H7 (cell line): ENCODE measurements around the gene ANKRD10. TPM values are rescaled to one million over a fixed set of nuclear protein-coding genes. Genes with fewer than 3 reads are reported as not detected.

Experiments
- DNase-seq: peaks from one replicate; pipeline ENCODE4 v3.0.0; 2012
- H3K27me3 ChIP-seq: 2 replicates; pipeline ENCODE4 v1.6.0; 2011; ENCODE audit warnings: mild to moderate bottlenecking, low read length; ENCODE audit not compliant: control insufficient read depth, insufficient read depth
- H3K36me3 ChIP-seq: replicated peaks from 2 replicates; pipeline ENCODE4 v1.5.1; 2011; ENCODE audit warnings: low read length; ENCODE audit not compliant: control insufficient read depth, insufficient read depth
- H3K4me3 ChIP-seq: 2 replicates; pipeline ENCODE4 v1.5.1; 2011; ENCODE audit warnings: low read depth, mild to moderate bottlenecking, control low read depth, low read length, moderate library complexity; ENCODE audit not compliant: insufficient read depth
- total RNA-seq: library from RNA; depleted of rRNA; stranded (reverse); fragments of >200 nt; shearing (Covaris generic); gene quantifications from 2 replicates; pipeline ENCODE4 v1.2.3, GENCODE V29; 2014

ANKRD10 gene
- total RNA-seq, 1 experiment from 2014 or later: 108 TPM

DNA sequence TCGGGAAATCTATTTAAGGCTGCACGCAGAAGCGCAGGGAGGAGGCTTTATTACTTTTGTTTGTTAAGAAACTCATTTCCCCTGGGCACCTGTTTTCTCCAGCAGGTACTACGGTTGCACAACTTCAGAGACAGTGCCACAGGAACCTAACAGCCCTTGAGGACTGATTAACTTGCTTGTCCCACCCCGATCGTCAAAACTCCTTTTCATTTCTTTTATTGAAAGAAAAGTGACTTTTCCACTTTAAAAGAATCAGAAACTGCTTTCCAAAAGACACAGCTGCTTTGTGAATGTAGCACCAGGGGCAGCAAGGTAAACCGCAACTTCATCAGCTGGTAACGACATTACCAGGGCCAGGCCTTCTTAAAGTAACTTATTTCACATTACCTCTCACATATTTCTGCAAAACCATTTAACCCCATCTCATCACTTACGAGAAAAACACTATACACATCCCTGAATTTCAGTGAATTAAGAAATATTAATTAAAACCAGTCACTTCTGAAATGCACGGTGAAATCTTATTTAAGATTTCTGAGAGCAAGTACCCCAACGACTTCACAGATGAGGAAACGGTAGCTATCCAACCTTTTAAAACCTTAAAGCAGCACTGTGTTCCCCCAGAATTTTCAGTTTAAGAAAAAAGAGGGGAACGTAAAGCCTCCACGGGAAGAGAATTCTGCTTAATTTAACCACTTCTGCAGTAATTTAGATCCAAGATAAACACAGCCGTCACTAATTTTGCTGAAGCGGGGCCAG is 1.4 kb downstream of the ANKRD10 start:
- Histone ChIP-seq H3K4me3 (peak overlapping the region; percentile 100), H3K27me3 (no peaks in the 10 kb centered on the region), H3K36me3 (peaks cover 1% of the 10 kb centered on the region)
- DNase-seq: peak; percentile 16

DNA sequence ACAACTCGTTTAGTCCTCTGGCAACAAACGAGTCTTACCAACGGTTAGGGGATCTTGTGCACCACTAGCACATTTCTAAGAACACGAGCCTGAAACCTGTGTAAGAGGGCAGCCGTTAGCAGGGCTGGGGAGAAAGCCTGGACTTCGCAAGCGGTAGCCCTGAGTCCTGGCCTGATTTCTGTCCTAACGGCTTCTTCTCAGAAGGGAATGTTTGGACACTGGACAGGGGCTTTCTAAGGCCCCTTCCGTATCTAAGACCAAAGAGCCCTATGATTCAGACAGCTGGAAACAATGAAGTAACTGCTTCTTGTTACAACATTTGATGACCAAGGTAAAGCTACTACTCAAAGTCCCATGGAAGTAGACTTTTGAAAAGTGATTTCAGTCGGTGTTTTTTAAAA is 2.2 kb downstream of the ANKRD10 start:
- peaks cover 1% of the 10 kb centered on the region for H3K36me3 ChIP-seq
- no peaks in the 10 kb centered on the region for H3K27me3 ChIP-seq
- peak overlapping the region; percentile 100 for H3K4me3 ChIP-seq
- no peak for DNase-seq

DNA sequence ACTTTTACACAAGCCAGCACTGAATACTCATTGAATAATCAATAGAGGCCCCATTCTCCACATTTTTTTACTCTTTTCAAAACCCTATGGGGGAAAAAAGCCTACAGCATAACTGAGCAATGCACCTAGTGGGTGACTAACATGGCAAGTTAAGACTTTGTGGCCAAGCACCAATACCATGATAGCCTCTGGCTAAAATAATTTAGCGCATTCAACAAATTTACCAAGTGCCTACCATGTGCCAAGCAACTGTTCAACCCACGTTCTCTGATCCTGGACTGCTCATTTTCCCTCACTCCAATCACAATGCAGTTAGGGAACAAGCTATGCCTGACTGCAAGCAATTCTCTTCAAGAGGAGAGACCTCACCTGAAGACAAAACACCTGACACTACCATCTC is 3.0 kb downstream of the ANKRD10 start:
- Histone ChIP-seq H3K36me3 (peaks cover 1% of the 10 kb centered on the region), H3K4me3 (no peak overlapping the region), H3K27me3 (no peaks in the 10 kb centered on the region)
- no peak for DNase-seq

DNA sequence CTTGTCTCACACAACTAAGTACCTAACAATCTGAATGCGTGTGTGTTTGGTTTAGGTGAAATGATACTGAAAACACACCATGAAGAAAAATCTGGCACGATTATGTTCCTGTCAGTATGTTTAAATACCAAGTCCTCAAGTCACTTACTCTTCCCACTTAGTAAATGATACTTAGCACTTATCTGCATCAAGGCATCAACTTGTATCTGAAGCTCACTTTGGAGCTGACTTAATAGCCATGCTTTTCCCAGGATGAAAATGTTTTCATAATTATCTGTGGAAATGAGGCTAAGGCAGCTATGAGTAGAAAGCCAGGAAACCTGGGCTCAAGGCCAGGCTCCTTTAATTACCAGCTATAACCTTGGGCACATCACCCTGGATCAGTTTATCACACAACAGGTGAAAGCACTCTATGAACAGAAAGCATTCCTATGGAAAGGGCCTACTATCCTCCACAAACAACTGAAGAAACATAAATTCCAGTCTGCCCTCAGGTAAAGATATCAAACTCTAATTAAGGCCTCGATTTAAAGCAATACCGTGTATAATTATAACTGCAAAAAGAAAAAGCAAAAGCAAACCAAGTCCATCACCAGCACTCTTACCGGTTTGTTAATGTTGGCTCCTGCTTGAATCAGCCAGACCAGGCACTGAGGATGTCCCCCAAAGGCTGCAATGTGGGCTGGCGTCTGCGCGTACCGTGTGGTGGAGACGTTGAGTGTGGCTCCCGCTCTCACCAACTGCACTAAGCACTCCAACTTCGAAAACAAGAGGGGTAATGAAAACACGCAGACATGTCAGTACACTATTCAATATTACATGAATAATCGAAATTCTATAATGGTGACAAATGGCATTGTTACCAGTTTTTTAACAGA is 4.6 kb downstream of the ANKRD10 start:
- no peaks in the 10 kb centered on the region for H3K27me3 ChIP-seq
- H3K4me3 ChIP-seq: no peak overlapping the region
- DNase-seq: no peak
- peaks cover 9% of the 10 kb centered on the region for H3K36me3 ChIP-seq

DNA sequence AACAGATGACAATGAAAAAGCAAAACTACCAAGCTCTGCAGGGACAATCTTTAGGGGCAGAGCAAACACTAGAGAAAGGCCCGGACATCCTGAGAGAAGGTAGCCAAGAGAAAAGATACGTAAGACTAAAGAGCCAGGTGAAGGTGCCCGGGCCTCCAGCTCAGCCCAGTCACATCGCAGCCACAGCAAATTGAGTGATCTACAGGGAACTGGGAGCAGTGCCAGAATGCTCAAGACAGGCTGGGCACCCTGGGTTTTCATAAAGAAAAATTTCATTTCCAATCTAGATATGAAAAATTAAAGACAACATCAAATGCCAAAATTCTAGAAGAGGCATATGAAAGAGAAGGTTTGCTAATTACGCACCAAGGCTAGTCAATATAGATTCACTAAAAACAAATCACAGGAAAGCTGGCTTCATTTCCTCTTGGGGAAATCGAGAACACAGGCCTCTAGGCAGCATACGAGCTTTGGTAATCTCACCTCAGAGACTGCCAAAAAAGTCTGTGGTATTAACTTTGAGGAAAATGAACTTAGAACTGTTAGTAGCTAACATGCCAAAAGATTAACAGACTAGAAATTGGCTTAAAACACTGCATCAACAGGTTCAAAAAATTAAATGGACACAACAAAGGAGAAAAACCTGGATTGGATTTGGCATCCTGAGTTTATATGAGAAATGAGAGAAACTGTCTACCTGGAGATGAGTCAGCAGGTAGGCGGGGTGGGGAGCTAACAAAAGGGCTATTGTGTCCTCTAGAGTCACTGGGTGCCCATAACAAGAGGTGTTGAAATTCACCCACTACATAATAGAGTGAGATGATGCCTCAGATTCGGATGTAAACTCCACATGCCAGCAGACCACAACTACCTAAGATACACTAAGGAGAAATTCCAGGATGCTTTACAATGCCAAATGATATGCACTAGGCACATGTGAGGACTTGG is 6.6 kb downstream of the ANKRD10 start:
- peaks cover 13% of the 10 kb centered on the region for H3K36me3 ChIP-seq
- DNase-seq: peak; percentile 61
- H3K4me3 ChIP-seq: no peak overlapping the region
- no peaks in the 10 kb centered on the region for H3K27me3 ChIP-seq

DNA sequence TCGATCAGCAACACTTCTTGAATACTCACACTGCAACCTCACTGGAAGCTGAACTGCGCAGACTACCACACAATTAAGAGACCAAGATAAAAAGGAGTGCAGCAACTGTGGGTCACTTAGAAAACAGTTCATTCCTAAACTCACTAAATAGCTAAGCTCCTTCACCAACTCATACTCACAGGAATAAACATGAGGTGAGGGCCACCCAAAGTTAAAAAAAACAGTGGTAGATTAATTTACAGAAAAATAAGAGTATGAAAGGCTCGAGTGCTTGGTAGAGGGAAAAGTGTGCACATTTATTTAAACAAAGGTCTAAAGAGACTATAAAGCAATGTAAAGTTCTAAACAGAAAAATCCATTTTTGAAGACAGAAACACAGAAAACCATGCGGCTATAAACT is 7.6 kb downstream of the ANKRD10 start:
- no peak overlapping the region for H3K4me3 ChIP-seq
- peaks cover 14% of the 10 kb centered on the region for H3K36me3 ChIP-seq
- DNase-seq: no peak
- no peaks in the 10 kb centered on the region for H3K27me3 ChIP-seq

DNA sequence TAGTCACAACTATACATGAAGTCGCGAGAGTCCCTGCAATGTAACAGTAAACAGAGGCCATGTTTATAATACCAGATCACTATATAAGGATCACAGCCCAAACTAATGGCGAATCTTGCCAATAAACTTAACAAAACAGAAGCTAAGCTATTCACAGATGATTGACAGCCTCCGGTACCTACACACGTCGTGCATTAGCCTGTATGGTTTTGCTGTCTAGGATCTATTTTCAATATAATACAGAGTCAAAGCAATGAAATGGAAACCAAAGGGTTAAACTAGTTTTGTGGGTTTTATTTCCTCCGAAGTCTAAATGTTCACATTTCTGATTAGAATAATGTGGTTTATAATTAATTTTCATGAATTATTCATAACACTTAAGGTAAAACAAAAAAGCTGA is 10.1 kb downstream of the ANKRD10 start:
- no peak for DNase-seq
- no peak overlapping the region for H3K4me3 ChIP-seq
- no peaks in the 10 kb centered on the region for H3K27me3 ChIP-seq
- H3K36me3 ChIP-seq: peaks cover 13% of the 10 kb centered on the region

DNA sequence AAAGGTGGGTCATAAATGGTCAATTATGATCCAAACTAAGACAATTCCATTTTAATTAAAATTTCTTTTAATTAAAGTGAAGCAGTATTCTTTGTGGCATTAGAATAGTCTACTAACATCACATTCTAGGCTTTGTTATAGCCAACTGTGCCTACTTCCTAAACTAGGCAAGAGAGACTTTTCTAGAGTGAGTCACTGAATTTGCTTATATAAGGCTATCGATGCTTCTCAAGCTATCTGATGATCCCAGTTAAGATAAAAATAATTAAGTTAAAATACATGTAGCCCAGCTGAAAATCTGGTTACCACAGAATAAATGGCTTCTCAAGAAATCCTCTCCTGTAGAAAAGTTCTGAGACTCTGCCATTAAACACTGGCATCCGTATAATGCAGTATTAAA is 12.5 kb downstream of the ANKRD10 start:
- Histone ChIP-seq H3K4me3 (no peak overlapping the region), H3K27me3 (no peaks in the 10 kb centered on the region), H3K36me3 (peaks cover 13% of the 10 kb centered on the region)
- DNase-seq: no peak

DNA sequence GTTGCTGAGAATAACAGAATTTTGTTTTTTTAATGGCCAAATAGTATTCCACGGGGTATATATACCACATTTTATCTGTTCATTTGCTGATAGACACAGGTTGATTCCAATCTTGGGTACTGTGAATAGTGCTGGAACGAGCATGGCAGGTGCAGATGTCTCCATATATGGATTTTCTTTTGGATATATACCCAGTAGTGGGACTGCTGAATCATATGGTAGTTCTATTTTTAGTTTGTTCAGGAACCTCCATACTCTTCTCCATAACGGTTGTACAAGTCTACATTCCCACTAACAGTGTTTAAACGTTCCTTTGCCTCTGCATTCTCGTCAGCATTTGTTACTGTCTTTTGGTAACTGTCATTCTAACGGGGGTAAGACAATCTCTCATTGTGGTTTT is 17.3 kb downstream of the ANKRD10 start:
- H3K36me3 ChIP-seq: peaks cover 7% of the 10 kb centered on the region
- no peak for DNase-seq
- no peak overlapping the region for H3K4me3 ChIP-seq
- H3K27me3 ChIP-seq: no peaks in the 10 kb centered on the region

DNA sequence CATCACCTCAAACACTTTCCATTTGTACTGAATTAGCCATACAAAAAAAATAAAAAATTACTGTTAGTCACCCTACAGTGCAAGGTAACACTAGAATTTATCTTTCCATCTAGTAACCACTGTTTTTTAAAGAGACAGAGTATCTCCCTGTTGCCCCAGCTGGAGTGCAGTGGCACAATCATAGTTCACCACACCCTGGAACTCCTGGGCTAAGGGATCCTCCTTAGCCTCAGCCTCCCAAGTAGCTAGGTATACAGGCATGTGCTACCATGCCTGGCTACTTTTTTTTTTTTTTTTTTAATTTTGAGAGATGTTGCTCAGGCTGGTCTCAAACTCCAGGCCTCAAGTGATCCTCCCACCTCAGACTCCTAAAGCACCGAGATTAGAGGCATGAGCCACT is 17.9 kb downstream of the ANKRD10 start:
- Histone ChIP-seq H3K27me3 (no peaks in the 10 kb centered on the region), H3K36me3 (peaks cover 5% of the 10 kb centered on the region), H3K4me3 (no peak overlapping the region)
- no peak for DNase-seq

DNA sequence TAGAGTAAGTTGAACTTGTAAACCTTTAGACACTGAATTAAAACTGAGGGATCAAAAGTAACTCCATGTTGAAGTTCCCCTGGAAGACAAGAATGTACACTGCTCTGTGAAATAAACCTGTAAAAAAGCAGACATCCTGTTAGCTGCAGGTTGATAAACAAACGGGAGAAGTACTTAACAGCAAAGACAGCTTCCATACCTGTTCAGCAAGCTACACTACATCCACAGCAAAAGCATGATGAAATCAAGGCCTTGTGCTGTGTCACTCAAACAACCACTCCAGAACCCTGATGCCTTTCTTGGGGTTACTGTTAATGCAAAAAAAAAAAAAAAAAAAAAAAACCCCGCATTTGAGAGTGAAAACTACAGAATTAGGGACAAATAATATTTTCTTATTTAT is 20.8 kb downstream of the ANKRD10 start:
- peaks cover 5% of the 10 kb centered on the region for H3K36me3 ChIP-seq
- no peaks in the 10 kb centered on the region for H3K27me3 ChIP-seq
- no peak overlapping the region for H3K4me3 ChIP-seq
- DNase-seq: no peak

DNA sequence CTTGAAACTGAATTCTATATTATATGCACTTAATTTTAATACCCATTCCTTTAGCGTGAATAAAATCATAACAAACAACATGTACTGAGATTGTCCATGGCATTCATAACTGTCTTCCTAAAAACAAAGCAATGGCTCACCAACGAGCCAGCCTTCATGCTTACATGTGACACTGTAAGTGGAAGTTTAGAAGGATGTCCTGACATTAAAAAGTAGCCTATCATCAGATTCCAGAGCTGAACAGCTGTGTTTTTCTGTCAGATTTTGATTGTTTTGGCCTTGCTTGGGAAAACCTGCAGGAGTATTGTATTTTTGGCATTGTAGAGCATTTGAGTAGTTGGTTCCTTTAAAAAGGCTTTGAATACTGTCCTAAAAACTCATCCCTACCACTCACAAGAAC is 21.3 kb downstream of the ANKRD10 start:
- Histone ChIP-seq H3K27me3 (no peaks in the 10 kb centered on the region), H3K36me3 (peaks cover 5% of the 10 kb centered on the region), H3K4me3 (no peak overlapping the region)
- DNase-seq: no peak

DNA sequence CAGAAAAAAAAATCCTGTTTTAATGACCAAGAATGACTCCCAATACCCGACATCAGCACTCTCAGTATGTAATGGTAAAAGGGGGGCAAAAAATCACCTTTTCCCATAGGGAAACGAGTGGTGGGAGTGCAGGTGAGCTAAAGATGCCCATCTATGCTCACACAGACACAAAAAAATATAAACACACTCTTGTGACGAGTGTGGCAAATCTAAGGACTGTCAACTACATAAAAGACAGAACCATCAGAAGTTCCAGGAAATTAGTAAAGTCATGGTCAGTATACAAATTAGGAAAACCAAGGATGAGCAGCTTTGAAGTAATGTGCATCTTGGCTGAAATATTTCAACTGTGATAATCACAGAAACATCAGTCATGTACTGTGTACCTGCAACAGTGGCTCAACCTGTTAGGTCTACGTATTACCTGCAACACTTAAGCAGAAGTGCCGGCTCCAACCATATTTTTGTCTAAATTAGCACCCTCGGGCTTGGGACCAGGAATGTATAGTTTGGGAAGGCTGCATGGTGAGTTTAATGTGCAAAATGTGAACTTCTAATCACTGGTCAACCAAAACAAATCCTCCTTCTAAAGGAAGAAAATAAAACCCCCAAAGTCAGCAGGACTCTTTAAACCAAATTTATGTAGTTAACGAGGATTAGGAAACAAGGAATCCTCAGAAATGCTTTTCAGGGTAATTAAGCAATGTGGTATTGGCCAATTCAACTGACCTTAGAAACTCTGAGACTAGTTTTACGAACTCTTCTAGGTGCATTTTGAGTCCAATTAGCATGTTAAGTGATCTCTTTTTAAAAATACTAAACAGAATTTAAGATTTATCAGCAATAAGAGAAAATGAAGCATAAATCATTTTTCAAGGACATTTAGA is 24.3 kb downstream of the ANKRD10 start:
- no peak overlapping the region for H3K4me3 ChIP-seq
- no peak for DNase-seq
- peaks cover 5% of the 10 kb centered on the region for H3K36me3 ChIP-seq
- H3K27me3 ChIP-seq: no peaks in the 10 kb centered on the region
